ENCODE results near the gene MBNL1. TPM values are rescaled to one million over a fixed set of nuclear protein-coding genes. Genes with fewer than 3 reads are reported as not detected.
A peak's percentile ranks its signal among the peaks of the same experiment; 100 is the strongest.

Gene MBNL1
- total RNA-seq = 311 TPM

GRCh38 chr3:152268555-152269055 lies at the start of gene MBNL1:
Gene MBNL1 (plus strand): TSS chr3:152268929. CDS start chr3:152300194, 31,265 bp downstream.
- Histone ChIP-seq H3K27me3 (no peaks in the 10 kb centered on the region), H3K36me3 (no peaks in the 10 kb centered on the region), H3K9me3 (no peaks in the 10 kb centered on the region), H3K4me1 (peaks cover 47% of the 10 kb centered on the region), H3K27ac (peak within 1 kb of the TSS; percentile 98), H3K4me3 (peak within 1 kb of the TSS; percentile 74 to 94)
- intact Hi-C loops (cut with DNase I) = loop anchor here (2.0 to 5.0 kb wide), 3 partner anchors 34 to 174 kb away; no protein-coding TSS in a partner anchor
- peak in 1 of 2 donors; percentile 93 for DNase-seq (ENCODE audit: extremely low spot score in 2 of 2)
- TF ChIP-seq POLR2AphosphoS5 (IDR thresholded peaks at IDR 0.05; ENCODE audit: insufficient read depth in 1 of 2, low read depth in 1 of 2) (no peak), POLR2A (IDR thresholded peaks at IDR 0.05) (peak in 1 of 2 donors; percentile 51), CTCF (IDR thresholded peaks at IDR 0.05) (no peak)

GRCh38 chr3:152219216-152219615 lies 49.5 kb upstream of the MBNL1 start:
- Histone ChIP-seq H3K4me1 (no peaks in the 10 kb centered on the region), H3K4me3 (no peak overlapping the region), H3K27ac (no peak overlapping the region), H3K36me3 (no peaks in the 10 kb centered on the region), H3K9me3 (no peaks in the 10 kb centered on the region), H3K27me3 (no peaks in the 10 kb centered on the region)
- TF ChIP-seq POLR2AphosphoS5 (IDR thresholded peaks at IDR 0.05; ENCODE audit: insufficient read depth in 1 of 2, low read depth in 1 of 2) (no peak), CTCF (IDR thresholded peaks at IDR 0.05) (no peak), POLR2A (IDR thresholded peaks at IDR 0.05) (no peak)
- intact Hi-C loops (cut with DNase I) = no loop called here
- no peak for DNase-seq (ENCODE audit: extremely low spot score in 2 of 2)

- Histone ChIP-seq H3K4me1 (no peaks in the 10 kb centered on the region), H3K27me3 (no peaks in the 10 kb centered on the region), H3K27ac (no peak overlapping the region), H3K36me3 (no peaks in the 10 kb centered on the region), H3K4me3 (no peak overlapping the region), H3K9me3 (no peaks in the 10 kb centered on the region)
- TF ChIP-seq CTCF (IDR thresholded peaks at IDR 0.05) (no peak), POLR2A (IDR thresholded peaks at IDR 0.05) (no peak), POLR2AphosphoS5 (IDR thresholded peaks at IDR 0.05; ENCODE audit: insufficient read depth in 1 of 2, low read depth in 1 of 2) (no peak)
- intact Hi-C loops (cut with DNase I) = no loop called here
- no peak for DNase-seq (ENCODE audit: extremely low spot score in 2 of 2)
Observed at GRCh38 chr3:152219769-152220255, 48.9 kb upstream of the MBNL1 start.

- DNase-seq (ENCODE audit: extremely low spot score in 2 of 2) = no peak
- Histone ChIP-seq H3K36me3 (no peaks in the 10 kb centered on the region), H3K27ac (no peak overlapping the region), H3K27me3 (no peaks in the 10 kb centered on the region), H3K4me1 (no peaks in the 10 kb centered on the region), H3K9me3 (no peaks in the 10 kb centered on the region), H3K4me3 (no peak overlapping the region)
- TF ChIP-seq POLR2A (IDR thresholded peaks at IDR 0.05) (no peak), POLR2AphosphoS5 (IDR thresholded peaks at IDR 0.05; ENCODE audit: insufficient read depth in 1 of 2, low read depth in 1 of 2) (peak in 1 of 2 donors; percentile 45)
- intact Hi-C loops (cut with DNase I) = no loop called here
Observed at GRCh38 chr3:152222327-152222726, 46.4 kb upstream of the MBNL1 start.

GRCh38 chr3:152225201-152225600 lies 43.5 kb upstream of the MBNL1 start:
- Histone ChIP-seq H3K4me3 (no peak overlapping the region), H3K36me3 (no peaks in the 10 kb centered on the region), H3K9me3 (no peaks in the 10 kb centered on the region), H3K27me3 (no peaks in the 10 kb centered on the region), H3K4me1 (no peaks in the 10 kb centered on the region), H3K27ac (no peak overlapping the region)
- TF ChIP-seq CTCF (IDR thresholded peaks at IDR 0.05) = no peak
- no peak for TF ChIP-seq POLR2AphosphoS5 (IDR thresholded peaks at IDR 0.05; ENCODE audit: insufficient read depth in 1 of 2, low read depth in 1 of 2)
- no peak for TF ChIP-seq POLR2A (IDR thresholded peaks at IDR 0.05)
- DNase-seq (ENCODE audit: extremely low spot score in 2 of 2) = no peak
- intact Hi-C loops (cut with DNase I) = no loop called here

Data from vagina (tissue), 2 donors.